ENCODE measurements around the gene ATXN1.

ATXN1 gene

GRCh38 chr6:16331384-16332174 lies 429.7 kb downstream of the ATXN1 start:
- DNase-seq (ENCODE audit: low spot score): peak; percentile 82

- no peak for DNase-seq (ENCODE audit: low spot score)
Measured at GRCh38 chr6:16329233-16329632, 432.0 kb downstream of the ATXN1 start.

- DNase-seq (ENCODE audit: low spot score): no peak
Measured at GRCh38 chr6:16327777-16328325, 433.4 kb downstream of the ATXN1 start.

- no peak for DNase-seq (ENCODE audit: low spot score)
Measured at GRCh38 chr6:16326971-16327776, 434.1 kb downstream of the ATXN1 start.

GRCh38 chr6:16326531-16326930 lies 434.7 kb downstream of the ATXN1 start:
- no peak for DNase-seq (ENCODE audit: low spot score)

- no peak for DNase-seq (ENCODE audit: low spot score)
Measured at GRCh38 chr6:16324606-16325225, 436.5 kb downstream of the ATXN1 start.

GRCh38 chr6:16324184-16324583 lies 437.1 kb downstream of the ATXN1 start:
- DNase-seq (ENCODE audit: low spot score): no peak

- DNase-seq (ENCODE audit: low spot score): peak; percentile 84
Measured at GRCh38 chr6:16322666-16323312, 438.5 kb downstream of the ATXN1 start.

- DNase-seq (ENCODE audit: low spot score): no peak
Measured at GRCh38 chr6:16321826-16322225, 439.4 kb downstream of the ATXN1 start.

GRCh38 chr6:16321341-16321710 lies 439.9 kb downstream of the ATXN1 start:
- DNase-seq (ENCODE audit: low spot score): no peak

GRCh38 chr6:16320533-16321340 lies 440.5 kb downstream of the ATXN1 start:
- DNase-seq (ENCODE audit: low spot score): peak; percentile 56

- DNase-seq (ENCODE audit: low spot score): peak; percentile 85
Measured at GRCh38 chr6:16319813-16320532, 441.3 kb downstream of the ATXN1 start.

- DNase-seq (ENCODE audit: low spot score): no peak
Measured at GRCh38 chr6:16318953-16319720, 442.1 kb downstream of the ATXN1 start.

GRCh38 chr6:16318538-16318937 lies 442.7 kb downstream of the ATXN1 start:
- peak; percentile 61 for DNase-seq (ENCODE audit: low spot score)

GRCh38 chr6:16316741-16317251 lies 444.5 kb downstream of the ATXN1 start:
- DNase-seq (ENCODE audit: low spot score): peak; percentile 62

GRCh38 chr6:16314296-16314695 lies 447.0 kb downstream of the ATXN1 start:
- DNase-seq (ENCODE audit: low spot score): no peak

- no peak for DNase-seq (ENCODE audit: low spot score)
Measured at GRCh38 chr6:16313732-16314131, 447.5 kb downstream of the ATXN1 start.

- no peak for DNase-seq (ENCODE audit: low spot score)
Measured at GRCh38 chr6:16311763-16312162, 449.5 kb downstream of the ATXN1 start.

GRCh38 chr6:16306334-16306733 lies 454.9 kb downstream of the ATXN1 start:
- DNase-seq (ENCODE audit: low spot score): no peak
